H1 (cell line): Measurements from ENCODE around the gene SOX12. TPM values are rescaled to one million over a fixed set of nuclear protein-coding genes. Genes with fewer than 3 reads are reported as not detected.

Experiments used
- CTCF ChIA-PET: fragments of 300-600 bp; sonication (Branson Sonifier 250); formaldehyde crosslinking; loops from one replicate; lab custom pipeline; 2021; ENCODE audit not compliant: partially characterized antibody; lab: Charles Lee
- POLR2A ChIA-PET: fragments of 300-600 bp; sonication (Branson Sonifier 250); formaldehyde crosslinking; loops from one replicate; lab custom pipeline; 2021; ENCODE audit warnings: inconsistent platforms; ENCODE audit not compliant: partially characterized antibody; lab: Charles Lee
- DNase-seq, 2 experiments: peaks; one replicate each; pipeline versions ENCODE4 v3.0.0 to v3.0.0-alpha.2; 2010 to 2022; ENCODE audit warnings: low spot score in 2 of 2, low read depth in 1 of 2, mixed read lengths in 1 of 2
- FAIRE-seq: peaks from 2 replicates; lab custom pipeline; 2011; peaks lifted over from hg19 to GRCh38; lab: Jason Lieb, UNC
- H2AFZ ChIP-seq: 2 replicates; pipeline ENCODE4 v1.8.1; 2012; ENCODE audit warnings: low read length, inconsistent platforms
- H2AK5ac ChIP-seq: 2 replicates; pipeline ENCODE4 v1.6.1; 2013; ENCODE audit warnings: low read depth, low read length
- H2BK120ac ChIP-seq: replicated peaks from 2 replicates; pipeline ENCODE3; 2013; ENCODE audit warnings: low read depth, low read length, inconsistent platforms
- H2BK12ac ChIP-seq: 2 replicates; pipeline ENCODE4 v1.6.1; 2013; ENCODE audit warnings: low read depth, low read length
- H2BK15ac ChIP-seq: 2 replicates; pipeline ENCODE4 v1.6.1; 2013; ENCODE audit warnings: low read length
- H2BK20ac ChIP-seq: 2 replicates; pipeline ENCODE4 v1.6.1; 2013; ENCODE audit warnings: low read length
- H2BK5ac ChIP-seq: 2 replicates; pipeline ENCODE4 v1.6.1; 2013; ENCODE audit warnings: low read depth, low read length
- H3K14ac ChIP-seq: 2 replicates; pipeline ENCODE4 v1.6.1; 2013; ENCODE audit warnings: inconsistent platforms; ENCODE audit not compliant: insufficient read length
- H3K18ac ChIP-seq: 2 replicates; pipeline ENCODE4 v1.6.1; 2013; ENCODE audit warnings: low read length; ENCODE audit errors: extremely low read depth
- H3K23ac ChIP-seq: 2 replicates; pipeline ENCODE4 v1.6.1; 2013; ENCODE audit warnings: inconsistent platforms; ENCODE audit not compliant: insufficient read length
- H3K23me2 ChIP-seq: 2 replicates; pipeline ENCODE4 v1.6.1; 2013; ENCODE audit warnings: low read depth, low read length
- H3K27ac ChIP-seq: 2 replicates; pipeline ENCODE4 v1.6.1; 2011; ENCODE audit warnings: low read depth, low read length, inconsistent platforms
- H3K27me3 ChIP-seq, 4 experiments: replicated peaks in 1 of 4; 1 replicate in 1 of 4; 2 replicates in 3 of 4; pipeline versions ENCODE4 v1.6.1 to v1.8.1; 2011 to 2013; ENCODE audit warnings: low read length in 3 of 4, mild to moderate bottlenecking in 3 of 4, inconsistent platforms in 2 of 4, mixed read lengths in 2 of 4, moderate library complexity in 1 of 4; ENCODE audit not compliant: control insufficient read depth in 3 of 4, insufficient read depth in 3 of 4; ENCODE audit errors: extremely low read depth in 1 of 4
- H3K36me3 ChIP-seq, 4 experiments: 2 replicates each; pipeline versions ENCODE4 v1.6.1 to v1.8.1; 2011 to 2013; ENCODE audit warnings: mild to moderate bottlenecking in 4 of 4, low read length in 3 of 4, moderate library complexity in 2 of 4, control low read depth in 1 of 4, inconsistent platforms in 1 of 4; ENCODE audit not compliant: insufficient read depth in 4 of 4, control insufficient read depth in 2 of 4
- H3K4ac ChIP-seq: replicated peaks from 2 replicates; pipeline ENCODE3; 2013; ENCODE audit warnings: low read length, low read depth, mixed read lengths, inconsistent platforms; ENCODE audit not compliant: insufficient read length
- H3K4me1 ChIP-seq, 4 experiments: replicated peaks in 1 of 4; 1 replicate in 1 of 4; 2 replicates in 3 of 4; pipeline versions ENCODE4 v1.6.1 to v1.8.1; 2011 to 2013; ENCODE audit warnings: low read length in 3 of 4, inconsistent platforms in 2 of 4, mixed read lengths in 1 of 4; ENCODE audit not compliant: insufficient read depth in 4 of 4, control insufficient read depth in 3 of 4
- H3K4me2 ChIP-seq, 2 experiments: 2 replicates each; pipeline versions ENCODE4 v1.6.1 to v1.8.1; 2011 to 2013; ENCODE audit warnings: low read depth in 2 of 2, low read length in 2 of 2, control low read depth in 1 of 2, inconsistent platforms in 1 of 2, mild to moderate bottlenecking in 1 of 2; ENCODE audit not compliant: insufficient read depth in 1 of 2
- H3K4me3 ChIP-seq, 4 experiments: fragments of 200-600, 300-600 bp in 1 of 4; sonication (generic), shearing (Covaris generic), sonication (Bioruptor Twin) in 1 of 4; 2 replicates each; pipeline versions ENCODE4 v1.5.1 to v1.8.1; 2011 to 2016; ENCODE audit warnings: low read length in 4 of 4, low read depth in 3 of 4, control low read depth in 2 of 4, inconsistent platforms in 2 of 4, mild to moderate bottlenecking in 2 of 4, mixed read lengths in 1 of 4, moderate library complexity in 1 of 4; ENCODE audit not compliant: insufficient read depth in 2 of 4; ENCODE audit errors: extremely low read depth in 1 of 4
- H3K56ac ChIP-seq: replicated peaks from 2 replicates; pipeline ENCODE3; 2013; ENCODE audit warnings: low read depth, mild to moderate bottlenecking, mixed read lengths, low read length, inconsistent platforms; ENCODE audit not compliant: insufficient read length
- H3K79me1 ChIP-seq: 2 replicates; pipeline ENCODE4 v1.6.1; 2013; ENCODE audit warnings: low read depth, low read length, control low read depth
- H3K79me2 ChIP-seq, 2 experiments: 2 replicates each; pipeline versions ENCODE4 v1.6.1 to v1.8.1; 2012 to 2013; ENCODE audit warnings: low read length in 2 of 2, mild to moderate bottlenecking in 2 of 2, inconsistent platforms in 1 of 2; ENCODE audit not compliant: insufficient read depth in 2 of 2, control insufficient read depth in 1 of 2
- H3K9ac ChIP-seq, 4 experiments: replicated peaks in 1 of 4; 1 replicate in 1 of 4; 2 replicates in 3 of 4; pipeline versions ENCODE4 v1.6.1 to v1.8.1; 2011 to 2013; ENCODE audit warnings: low read depth in 3 of 4, low read length in 3 of 4, control low read depth in 2 of 4, mild to moderate bottlenecking in 2 of 4, moderate library complexity in 2 of 4, inconsistent platforms in 1 of 4; ENCODE audit errors: extremely low read depth in 1 of 4
- H3K9me3 ChIP-seq, 2 experiments: 2 replicates each; pipeline versions ENCODE4 v1.6.1 to v1.8.1; 2012 to 2013; ENCODE audit warnings: mild to moderate bottlenecking in 2 of 2, moderate library complexity in 2 of 2, control low read depth in 1 of 2, inconsistent platforms in 1 of 2, low read depth in 1 of 2, low read length in 1 of 2, mixed read lengths in 1 of 2; ENCODE audit not compliant: insufficient read depth in 2 of 2
- H4K20me1 ChIP-seq, 2 experiments: replicated peaks in 1 of 2; 2 replicates each; pipeline versions ENCODE3 to v1.8.1; 2011 to 2013; ENCODE audit warnings: inconsistent platforms in 2 of 2, low read length in 2 of 2, mild to moderate bottlenecking in 1 of 2; ENCODE audit not compliant: insufficient read depth in 2 of 2, control insufficient read depth in 1 of 2
- H4K5ac ChIP-seq: 2 replicates; pipeline ENCODE4 v1.6.1; 2013; ENCODE audit warnings: low read length, low read depth, mixed read lengths, inconsistent platforms; ENCODE audit not compliant: insufficient read length
- H4K8ac ChIP-seq: 2 replicates; pipeline ENCODE4 v1.8.0; 2013; ENCODE audit warnings: mild to moderate bottlenecking, moderate library complexity, low read length, inconsistent platforms; ENCODE audit not compliant: insufficient read depth; ENCODE audit errors: extremely low read depth
- H4K91ac ChIP-seq: replicated peaks from 2 replicates; pipeline ENCODE3; 2013; ENCODE audit warnings: low read length, mixed read lengths, inconsistent platforms; ENCODE audit not compliant: insufficient read length
- BRCA1 ChIP-seq: IDR thresholded peaks from 2 replicates; pipeline ENCODE4 v1.6.1; 2012; ENCODE audit warnings: low read depth, low read length, improper control_type of control experiment
- JUN ChIP-seq: IDR thresholded peaks from 2 replicates; pipeline ENCODE4 v1.6.1; 2011; ENCODE audit warnings: low read depth, mild to moderate bottlenecking, improper control_type of control experiment, low read length
- SP1 ChIP-seq: IDR thresholded peaks from 2 replicates; pipeline ENCODE4 v1.6.1; 2011; ENCODE audit warnings: low read depth, low read length
- TEAD4 ChIP-seq: IDR thresholded peaks from 2 replicates; pipeline ENCODE4 v1.6.1; 2012; ENCODE audit warnings: low read depth, low read length, inconsistent platforms, mixed read lengths
- WGBS, 2 experiments: shearing (Covaris generic) in 1 of 2; methylation state at CpG; one replicate each; pipeline versions ENCODE4 v1.1.6 to v1.1.7; 2013 to 2015; ENCODE audit warnings: low lambda C conversion rate in 2 of 2, mixed read lengths in 2 of 2, inconsistent platforms in 1 of 2, low coverage in 1 of 2, missing lambda C conversion rate in 1 of 2; ENCODE audit not compliant: insufficient replicate concordance in 2 of 2, insufficient coverage in 1 of 2, insufficient read length in 1 of 2; ENCODE audit errors: extremely low coverage in 1 of 2, missing lambda C conversion rate in 1 of 2; 5-methylcytosine and 5-hydroxymethylcytosine counted together
- polyA plus RNA-seq, 7 experiments: library from polyadenylated mRNA; depleted of rRNA in 3 of 7; stranded (reverse) in 5 of 7; unstranded in 2 of 7; fragments of >200 nt in 5 of 7; fragments of 200-250 nt in 2 of 7; gene quantifications; 1 replicate in 5 of 7; 2 replicates in 1 of 7; 4 replicates in 1 of 7; pipeline versions ENCODE4 v1.2.1 to v1.2.3, GENCODE V29; 2011 to 2013; ENCODE audit warnings: missing spikeins in 2 of 7, mixed read lengths in 2 of 7
- total RNA-seq: library from RNA; stranded (reverse); fragmentation: NEBNext Ultra II Directional; extraction: Animal tissue kit (Norgen Biotek cat#: 25700); gene quantifications from 2 replicates; pipeline ENCODE4 v1.2.1, GENCODE V29; 2021

The SOX12 gene
- total and polyA plus RNA-seq, 2 of the 8 experiments (the other 6 are each of a cell fraction or from before 2014, with no cell fraction given): 6.4 to 63.0 TPM

- Histone ChIP-seq H2BK15ac (no peak overlapping the region), H2BK20ac (0 out of 2 replicates have a peak overlapping the region, but pooled peaks have one; percentile 82), H2BK120ac (no peak overlapping the region), H3K4ac (no peak overlapping the region), H4K91ac (no peak overlapping the region), H3K4me1 (peaks cover 0 to 4% (median 4%) of the 10 kb centered on the region in 4 experiments; a peak in 4 of 7 replicates), H3K4me3 (peak overlapping the region; percentile 1 to 47 (median 20); a peak in 5 of 8 replicates), H3K79me2 (no peaks in the 10 kb centered on the region), H3K23me2 (no peaks in the 10 kb centered on the region; the same call in 1 of the 2 replicates), H3K9ac (no peak overlapping the region), H2BK12ac (no peak overlapping the region), H3K56ac (no peak overlapping the region), H3K23ac (no peak overlapping the region), H4K8ac (no peak overlapping the region), H3K14ac (no peak overlapping the region), H2AK5ac (0 out of 2 replicates have a peak overlapping the region, but pooled peaks have one; percentile 28), H3K9me3 (no peaks in the 10 kb centered on the region), H3K27me3 (peaks cover 0 to 2% (median under 1%) of the 10 kb centered on the region in 4 experiments; a peak in 2 of 7 replicates), H3K79me1 (no peaks in the 10 kb centered on the region; the same call in 1 of the 2 replicates), H3K18ac (no peak overlapping the region), H3K4me2 (peak overlapping the region; percentile 65 to 68), H3K36me3 (peaks cover 8 to 21% (median 13%) of the 10 kb centered on the region in 4 experiments; a peak in 7 of 8 replicates), H3K27ac (no peak overlapping the region), H4K20me1 (peaks cover 2 to 8% of the 10 kb centered on the region in 2 experiments), H2BK5ac (0 out of 2 replicates have a peak overlapping the region, but pooled peaks have one; percentile 44), H4K5ac (no peak overlapping the region), H2AFZ (no peak overlapping the region)
- POLR2A ChIA-PET: interaction anchor here (1.1 to 6.1 kb wide), 7 partner anchors 10 to 67 kb away, joined by 3 to 61 read pairs (median 10); partner anchors contain the start of genes SOX12 and ZCCHC3
- CTCF ChIA-PET: interaction anchor here (0.7 to 6.7 kb wide), 16 partner anchors 10 to 125 kb away, joined by 3 to 63 read pairs (median 4); no protein-coding TSS in a partner anchor
- TF ChIP-seq JUN: no peak
- TF ChIP-seq BRCA1: no peak
- 0 out of 2 replicates have a peak, but pooled peaks have one; percentile 31 for TF ChIP-seq SP1
- 0 out of 2 replicates have a peak, but pooled peaks have one; percentile 15 for TF ChIP-seq TEAD4
- FAIRE-seq (no peak), DNase-seq (no peak)
- 56% methylated on average over 5 of the region's 5 CpGs; no CpG with 5 or more reads in 1 of the 2 experiments for WGBS, 2 experiments
Observed at GRCh38 chr20:278181-278580, 47.2 kb upstream of the SOX12 start.
